Osteoblast (primary cell): ENCODE data around the gene EXOC4. TPM values are rescaled to one million over a fixed set of nuclear protein-coding genes. Genes with fewer than 3 reads are reported as not detected.
"Not testable (repeated sequence)": the region's sequence is repeated elsewhere in the genome, so short reads cannot be mapped to it uniquely, and the experiment has no call there.

Source experiments
- DNase-seq: peaks from one replicate; pipeline ENCODE4 v3.0.0; 2011; ENCODE audit warnings: low spot score, mixed read lengths; ENCODE audit not compliant: insufficient read length; ENCODE audit errors: missing footprints
- H2AFZ ChIP-seq: 2 replicates; pipeline ENCODE4 v1.6.0; 2011; ENCODE audit warnings: mild to moderate bottlenecking, low read length
- H3K27ac ChIP-seq: 2 replicates; pipeline ENCODE4 v1.5.1; 2011; ENCODE audit warnings: mild to moderate bottlenecking, low read depth, low read length, moderate library complexity
- H3K27me3 ChIP-seq: 2 replicates; pipeline ENCODE4 v1.6.0; 2012; ENCODE audit warnings: mild to moderate bottlenecking, control low read depth, inconsistent platforms, low read length, moderate library complexity; ENCODE audit not compliant: insufficient read depth
- H3K36me3 ChIP-seq: 2 replicates; pipeline ENCODE4 v1.5.1; 2011; ENCODE audit warnings: mild to moderate bottlenecking, low read length, control low read depth, moderate library complexity; ENCODE audit not compliant: insufficient read depth
- H3K4me1 ChIP-seq: 2 replicates; pipeline ENCODE4 v1.5.1; 2011; ENCODE audit warnings: mild to moderate bottlenecking, low read length, control low read depth, moderate library complexity; ENCODE audit not compliant: insufficient read depth
- H3K4me2 ChIP-seq: 2 replicates; pipeline ENCODE4 v1.6.0; 2011; ENCODE audit warnings: mild to moderate bottlenecking, low read length; ENCODE audit not compliant: insufficient read depth
- H3K4me3 ChIP-seq: fragments of 200-600 bp; sonication (generic); 3 replicates; pipeline ENCODE4 v1.5.1; 2012; ENCODE audit warnings: mild to moderate bottlenecking, low read length, inconsistent platforms; ENCODE audit not compliant: insufficient read depth
- H3K79me2 ChIP-seq: 2 replicates; pipeline ENCODE4 v1.6.0; 2012; ENCODE audit warnings: mild to moderate bottlenecking, low read length, control low read depth, inconsistent platforms; ENCODE audit not compliant: insufficient read depth
- H3K9me3 ChIP-seq: 2 replicates; pipeline ENCODE4 v1.5.1; 2011; ENCODE audit warnings: low read depth, low read length, control low read depth
- H4K20me1 ChIP-seq: 2 replicates; pipeline ENCODE4 v1.6.0; 2012; ENCODE audit warnings: mild to moderate bottlenecking, low read length, control low read depth; ENCODE audit not compliant: insufficient read depth
- total RNA-seq: library from RNA; depleted of rRNA; stranded (reverse); fragments of >200 nt; gene quantifications from 2 replicates; pipeline ENCODE4 v1.2.3, GENCODE V29; 2012
- TF ChIP-seq, protein P1 (sequence below): IDR thresholded peaks from 2 replicates; pipeline ENCODE4 v1.5.1; 2011; ENCODE audit warnings: mild to moderate bottlenecking, low read depth, low read length, moderate library complexity; ENCODE audit errors: extremely low read depth

The EXOC4 gene
- total RNA-seq, 1 donor = 134 TPM

DNA sequence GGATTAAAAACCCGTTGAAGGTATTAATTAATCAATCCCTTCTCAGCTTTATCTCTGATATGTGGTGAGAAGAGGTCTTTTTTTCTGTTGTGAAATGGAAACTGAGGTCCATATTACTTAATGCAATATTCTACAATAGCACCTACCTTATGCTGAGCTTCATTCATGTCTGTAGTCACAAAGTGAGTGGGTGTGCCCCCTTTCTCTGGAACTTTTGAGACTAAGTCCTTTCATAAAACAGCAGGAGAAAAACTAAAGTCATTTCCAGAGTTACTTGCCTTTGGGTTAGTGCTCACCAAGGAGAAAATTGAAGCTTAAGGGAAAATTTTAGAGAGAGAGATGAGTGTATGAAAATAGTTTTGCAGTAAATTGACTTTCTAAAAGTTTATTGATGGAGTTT, 61.2 kb downstream of the EXOC4 start:
- Histone ChIP-seq H3K27me3 (no peaks in the 10 kb centered on the region), H3K36me3 (no peaks in the 10 kb centered on the region), H3K27ac (no peak overlapping the region), H3K4me1 (peaks cover 8% of the 10 kb centered on the region), H3K9me3 (no peaks in the 10 kb centered on the region), H4K20me1 (no peaks in the 10 kb centered on the region), H3K4me3 (no peak overlapping the region), H3K79me2 (no peaks in the 10 kb centered on the region), H3K4me2 (no peak overlapping the region), H2AFZ (no peak overlapping the region)
- TF ChIP-seq, protein P1, sequence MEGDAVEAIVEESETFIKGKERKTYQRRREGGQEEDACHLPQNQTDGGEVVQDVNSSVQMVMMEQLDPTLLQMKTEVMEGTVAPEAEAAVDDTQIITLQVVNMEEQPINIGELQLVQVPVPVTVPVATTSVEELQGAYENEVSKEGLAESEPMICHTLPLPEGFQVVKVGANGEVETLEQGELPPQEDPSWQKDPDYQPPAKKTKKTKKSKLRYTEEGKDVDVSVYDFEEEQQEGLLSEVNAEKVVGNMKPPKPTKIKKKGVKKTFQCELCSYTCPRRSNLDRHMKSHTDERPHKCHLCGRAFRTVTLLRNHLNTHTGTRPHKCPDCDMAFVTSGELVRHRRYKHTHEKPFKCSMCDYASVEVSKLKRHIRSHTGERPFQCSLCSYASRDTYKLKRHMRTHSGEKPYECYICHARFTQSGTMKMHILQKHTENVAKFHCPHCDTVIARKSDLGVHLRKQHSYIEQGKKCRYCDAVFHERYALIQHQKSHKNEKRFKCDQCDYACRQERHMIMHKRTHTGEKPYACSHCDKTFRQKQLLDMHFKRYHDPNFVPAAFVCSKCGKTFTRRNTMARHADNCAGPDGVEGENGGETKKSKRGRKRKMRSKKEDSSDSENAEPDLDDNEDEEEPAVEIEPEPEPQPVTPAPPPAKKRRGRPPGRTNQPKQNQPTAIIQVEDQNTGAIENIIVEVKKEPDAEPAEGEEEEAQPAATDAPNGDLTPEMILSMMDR = no peak
- DNase-seq = no peak

DNA sequence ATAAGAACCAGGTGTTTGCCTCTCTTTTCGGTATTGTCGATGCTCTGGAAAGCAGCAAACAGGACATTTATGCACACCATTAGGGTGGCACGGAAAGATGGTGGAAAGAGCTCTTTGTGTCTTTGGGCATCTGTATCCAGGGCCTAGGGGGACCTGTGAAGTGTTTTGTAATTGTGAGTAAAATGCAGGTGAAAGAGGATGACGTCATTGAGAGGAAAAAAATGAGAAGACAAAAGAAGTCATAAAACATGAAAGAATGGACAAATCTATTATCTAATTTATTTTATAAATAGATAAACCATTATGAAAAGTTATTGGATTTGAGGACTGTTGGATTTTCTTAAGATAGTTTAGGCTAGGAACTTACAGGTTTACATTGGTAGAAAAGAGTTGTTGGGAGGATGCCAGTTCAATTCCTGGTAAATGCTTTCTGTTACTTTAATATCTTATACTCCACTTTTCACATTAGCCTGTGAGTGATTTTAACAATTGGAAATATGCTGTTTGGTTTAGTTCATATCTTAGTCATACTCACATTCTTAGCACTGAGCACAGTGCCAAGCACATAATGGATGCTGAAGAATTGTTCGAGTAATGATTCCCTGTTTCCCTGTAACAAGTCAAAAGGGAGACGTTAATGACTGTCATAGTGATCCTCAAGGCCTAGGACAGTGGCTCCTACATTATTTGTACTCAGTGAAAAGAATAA, 62.6 kb downstream of the EXOC4 start:
- TF ChIP-seq, protein P1 = no peak
- no peaks in the 10 kb centered on the region for H4K20me1 ChIP-seq
- H3K27me3 ChIP-seq = no peaks in the 10 kb centered on the region
- peaks cover 8% of the 10 kb centered on the region for H3K4me1 ChIP-seq
- no peak overlapping the region for H3K27ac ChIP-seq
- no peak overlapping the region for H2AFZ ChIP-seq
- H3K4me2 ChIP-seq = no peak overlapping the region
- no peaks in the 10 kb centered on the region for H3K79me2 ChIP-seq
- no peak overlapping the region for H3K4me3 ChIP-seq
- DNase-seq = peak; percentile 44
- H3K9me3 ChIP-seq = no peaks in the 10 kb centered on the region
- H3K36me3 ChIP-seq = no peaks in the 10 kb centered on the region

DNA sequence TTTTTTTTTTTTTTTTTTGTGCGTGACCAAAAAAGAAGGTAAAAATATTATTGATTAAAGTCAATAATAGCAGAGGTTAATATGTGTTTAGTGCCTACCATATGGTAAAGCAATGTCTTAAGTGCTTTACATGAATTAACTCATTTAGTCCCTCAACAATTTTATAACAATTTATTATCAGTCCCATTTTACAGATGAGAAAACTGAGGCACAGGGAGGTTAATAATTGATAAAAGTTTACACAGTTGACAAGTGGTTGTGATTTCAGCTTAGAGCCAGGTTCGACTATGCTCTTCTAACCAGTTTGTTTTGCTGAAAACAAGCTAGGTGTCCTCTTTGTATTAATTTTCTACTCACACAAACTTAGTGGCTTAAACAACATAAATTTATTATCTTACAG, 67.0 kb downstream of the EXOC4 start:
- no peaks in the 10 kb centered on the region for H3K9me3 ChIP-seq
- no peaks in the 10 kb centered on the region for H3K27me3 ChIP-seq
- no peaks in the 10 kb centered on the region for H3K79me2 ChIP-seq
- H2AFZ ChIP-seq = no peak overlapping the region
- DNase-seq = peak; percentile 17
- H4K20me1 ChIP-seq = no peaks in the 10 kb centered on the region
- H3K4me3 ChIP-seq = no peak overlapping the region
- TF ChIP-seq, protein P1 = no peak
- H3K4me2 ChIP-seq = no peak overlapping the region
- H3K27ac ChIP-seq = no peak overlapping the region
- H3K36me3 ChIP-seq = no peaks in the 10 kb centered on the region
- H3K4me1 ChIP-seq = peaks cover 8% of the 10 kb centered on the region

DNA sequence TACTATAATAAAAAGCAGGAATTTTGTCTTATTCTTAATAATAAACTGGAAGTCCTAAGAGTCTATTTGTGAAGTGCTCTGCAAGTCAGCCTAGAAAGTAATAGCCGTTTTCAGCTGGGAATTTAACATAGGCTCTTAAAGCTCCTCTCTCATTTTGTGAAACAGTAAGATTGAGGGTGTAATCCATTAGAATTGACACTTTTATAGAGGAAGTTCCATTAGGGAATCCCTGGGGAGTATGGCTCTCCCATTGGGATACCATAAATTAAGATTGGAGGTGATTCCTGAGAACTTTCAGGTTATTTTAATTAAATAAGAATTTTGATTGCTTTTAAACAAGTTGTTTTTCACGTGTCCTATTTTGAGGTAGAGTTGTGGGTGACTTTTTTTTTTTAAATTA, 68.0 kb downstream of the EXOC4 start:
- Histone ChIP-seq H3K79me2 (no peaks in the 10 kb centered on the region), H3K4me1 (peaks cover under 1% of the 10 kb centered on the region), H3K27ac (no peak overlapping the region), H3K36me3 (no peaks in the 10 kb centered on the region), H2AFZ (no peak overlapping the region), H3K4me3 (no peak overlapping the region), H3K27me3 (no peaks in the 10 kb centered on the region), H3K4me2 (no peak overlapping the region), H3K9me3 (no peaks in the 10 kb centered on the region), H4K20me1 (no peaks in the 10 kb centered on the region)
- no peak for DNase-seq
- TF ChIP-seq, protein P1 = no peak

DNA sequence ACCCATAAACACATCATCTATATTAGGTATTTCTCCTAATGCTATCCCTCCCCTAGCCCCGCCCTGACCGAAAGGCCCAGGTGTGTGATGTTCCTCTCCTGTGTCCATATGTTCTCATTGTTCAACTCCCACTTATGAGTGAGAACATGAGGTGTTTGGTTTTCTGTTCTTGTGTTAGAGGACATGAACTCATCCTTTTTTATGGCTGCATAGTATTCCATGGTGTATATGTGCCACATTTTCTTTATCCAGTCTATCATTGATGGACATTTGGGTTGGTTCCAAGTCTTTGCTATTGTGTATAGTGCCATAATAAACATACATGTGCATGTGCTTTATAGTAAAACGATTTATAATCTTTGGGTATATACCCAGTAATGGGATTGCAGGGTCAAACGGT, 68.5 kb downstream of the EXOC4 start:
- not testable (repeated sequence) for DNase-seq, H3K4me3 ChIP-seq

DNA sequence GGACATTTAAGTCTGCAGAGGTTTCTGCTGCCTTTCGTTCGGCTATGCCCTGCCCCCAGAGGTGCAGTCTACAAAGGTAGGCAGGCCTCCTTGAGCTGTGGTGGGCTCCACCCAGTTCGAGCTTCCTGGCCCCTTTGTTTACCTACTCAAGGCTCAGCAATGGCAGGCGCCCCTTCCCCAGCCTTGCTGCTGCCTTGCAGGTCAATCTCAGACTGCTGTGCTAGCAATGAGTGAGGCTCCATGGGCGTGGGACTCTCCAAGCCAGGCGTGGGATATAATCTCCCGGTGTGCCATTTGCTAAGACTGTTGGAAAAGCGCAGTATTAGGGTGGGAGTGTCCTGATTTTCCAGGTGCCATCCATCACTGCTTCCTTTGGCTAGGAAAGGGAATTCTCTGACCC, 73.9 kb downstream of the EXOC4 start:
- H3K27me3 ChIP-seq, H2AFZ ChIP-seq, DNase-seq, H3K4me3 ChIP-seq, H3K4me2 ChIP-seq, H3K4me1 ChIP-seq, H3K27ac ChIP-seq, H4K20me1 ChIP-seq, H3K36me3 ChIP-seq, H3K9me3 ChIP-seq, H3K79me2 ChIP-seq: not testable (repeated sequence)

More for the DNA sequence above, 68.5 kb downstream of the EXOC4 start:
- H3K9me3 ChIP-seq, H3K36me3 ChIP-seq, H3K27ac ChIP-seq, H3K79me2 ChIP-seq, H4K20me1 ChIP-seq, H2AFZ ChIP-seq, H3K4me2 ChIP-seq, H3K4me1 ChIP-seq, H3K27me3 ChIP-seq: not testable (repeated sequence)
